Measurements from ENCODE around the gene IFIT2. TPM values are rescaled to one million over a fixed set of nuclear protein-coding genes. Genes with fewer than 3 reads are reported as not detected.
"Not testable (repeated sequence)": the region's sequence is repeated elsewhere in the genome, so short reads cannot be mapped to it uniquely, and the experiment has no call there.

Gene IFIT2
- total RNA-seq, 4 donors from 2014 or later, result 3.3 to 10.9 (median 4.7) TPM

DNA sequence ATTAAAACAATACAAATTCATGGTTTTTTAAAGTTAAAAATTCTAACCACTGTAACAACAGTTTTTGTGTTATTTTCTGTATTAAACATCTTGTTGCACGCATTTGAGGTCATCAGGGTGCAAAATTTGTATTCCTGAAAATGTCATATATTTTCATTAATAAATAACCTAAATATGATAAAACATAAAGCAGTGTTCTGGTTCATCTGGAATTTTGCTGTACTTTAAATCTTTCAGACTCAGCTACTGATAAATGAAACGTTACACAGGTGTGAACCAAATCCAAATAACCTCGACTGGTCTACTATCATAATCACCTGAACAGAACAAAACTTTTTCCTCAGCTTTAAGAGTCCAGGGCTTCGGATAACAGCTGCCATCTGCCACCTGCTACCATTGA, 6.9 kb downstream of the IFIT2 start:
- no peak for DNase-seq
- Histone ChIP-seq H3K27ac (no peak overlapping the region), H3K36me3 (peaks cover 0 to 21% (median 0%) of the 10 kb centered on the region in 3 donors), H3K9me3 (no peaks in the 10 kb centered on the region), H3K4me3 (no peak overlapping the region), H3K4me1 (peaks cover 0 to 6% (median 0%) of the 10 kb centered on the region in 4 donors), H3K27me3 (no peaks in the 10 kb centered on the region)
- TF ChIP-seq, protein P1, sequence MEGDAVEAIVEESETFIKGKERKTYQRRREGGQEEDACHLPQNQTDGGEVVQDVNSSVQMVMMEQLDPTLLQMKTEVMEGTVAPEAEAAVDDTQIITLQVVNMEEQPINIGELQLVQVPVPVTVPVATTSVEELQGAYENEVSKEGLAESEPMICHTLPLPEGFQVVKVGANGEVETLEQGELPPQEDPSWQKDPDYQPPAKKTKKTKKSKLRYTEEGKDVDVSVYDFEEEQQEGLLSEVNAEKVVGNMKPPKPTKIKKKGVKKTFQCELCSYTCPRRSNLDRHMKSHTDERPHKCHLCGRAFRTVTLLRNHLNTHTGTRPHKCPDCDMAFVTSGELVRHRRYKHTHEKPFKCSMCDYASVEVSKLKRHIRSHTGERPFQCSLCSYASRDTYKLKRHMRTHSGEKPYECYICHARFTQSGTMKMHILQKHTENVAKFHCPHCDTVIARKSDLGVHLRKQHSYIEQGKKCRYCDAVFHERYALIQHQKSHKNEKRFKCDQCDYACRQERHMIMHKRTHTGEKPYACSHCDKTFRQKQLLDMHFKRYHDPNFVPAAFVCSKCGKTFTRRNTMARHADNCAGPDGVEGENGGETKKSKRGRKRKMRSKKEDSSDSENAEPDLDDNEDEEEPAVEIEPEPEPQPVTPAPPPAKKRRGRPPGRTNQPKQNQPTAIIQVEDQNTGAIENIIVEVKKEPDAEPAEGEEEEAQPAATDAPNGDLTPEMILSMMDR (IDR thresholded peaks at IDR 0.05), result no peak
- TF ChIP-seq POLR2A (IDR thresholded peaks at IDR 0.05), result no peak

DNA sequence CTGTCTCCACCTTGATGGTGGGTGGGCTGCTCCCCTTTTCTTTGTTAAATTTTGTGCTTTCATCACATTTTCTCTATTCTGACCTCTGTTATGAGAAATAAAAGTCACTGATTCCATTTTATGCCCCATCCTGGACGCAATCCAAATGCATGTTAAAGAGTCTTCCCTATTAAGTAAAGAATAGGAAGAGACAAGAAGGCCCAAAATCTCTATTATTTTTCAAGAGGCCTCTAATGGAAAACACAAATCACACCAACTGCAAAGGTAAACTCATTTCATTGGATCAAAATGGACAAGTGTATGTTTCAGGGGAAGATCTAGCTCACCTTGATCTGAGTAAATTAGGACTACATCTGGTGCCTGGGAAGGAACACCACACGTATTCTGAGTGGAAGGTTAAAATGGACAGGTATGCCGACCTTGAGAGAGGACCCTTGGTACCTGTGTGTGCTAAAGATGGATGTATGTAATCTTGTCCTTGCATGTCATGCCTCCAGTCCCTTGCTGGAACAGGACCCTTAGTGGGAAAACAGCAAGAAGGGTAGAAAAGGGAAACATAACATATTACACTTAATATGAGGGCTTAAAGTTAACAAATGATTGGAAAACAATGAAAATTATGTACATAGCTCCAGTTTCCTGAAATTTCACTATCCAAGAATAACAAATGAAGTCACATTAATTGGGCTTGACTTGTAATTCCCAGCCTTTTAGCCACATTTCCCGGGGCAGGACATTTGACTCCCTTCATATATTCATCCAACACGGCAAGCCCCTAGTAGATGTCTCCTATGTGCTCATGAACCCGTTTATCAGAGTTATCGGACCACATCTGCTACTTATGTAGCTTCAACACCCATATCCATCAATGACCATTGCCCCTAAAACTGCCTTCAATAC, 7.6 kb downstream of the IFIT2 start:
- no peak for DNase-seq
- Histone ChIP-seq H3K4me1 (no peaks in the 10 kb centered on the region), H3K27ac (no peak overlapping the region), H3K4me3 (no peak overlapping the region), H3K27me3 (no peaks in the 10 kb centered on the region), H3K36me3 (peaks cover 0 to 21% (median 0%) of the 10 kb centered on the region in 3 donors), H3K9me3 (no peaks in the 10 kb centered on the region)
- TF ChIP-seq, protein P1 (IDR thresholded peaks at IDR 0.05), result no peak
- no peak for TF ChIP-seq POLR2A (IDR thresholded peaks at IDR 0.05)

DNA sequence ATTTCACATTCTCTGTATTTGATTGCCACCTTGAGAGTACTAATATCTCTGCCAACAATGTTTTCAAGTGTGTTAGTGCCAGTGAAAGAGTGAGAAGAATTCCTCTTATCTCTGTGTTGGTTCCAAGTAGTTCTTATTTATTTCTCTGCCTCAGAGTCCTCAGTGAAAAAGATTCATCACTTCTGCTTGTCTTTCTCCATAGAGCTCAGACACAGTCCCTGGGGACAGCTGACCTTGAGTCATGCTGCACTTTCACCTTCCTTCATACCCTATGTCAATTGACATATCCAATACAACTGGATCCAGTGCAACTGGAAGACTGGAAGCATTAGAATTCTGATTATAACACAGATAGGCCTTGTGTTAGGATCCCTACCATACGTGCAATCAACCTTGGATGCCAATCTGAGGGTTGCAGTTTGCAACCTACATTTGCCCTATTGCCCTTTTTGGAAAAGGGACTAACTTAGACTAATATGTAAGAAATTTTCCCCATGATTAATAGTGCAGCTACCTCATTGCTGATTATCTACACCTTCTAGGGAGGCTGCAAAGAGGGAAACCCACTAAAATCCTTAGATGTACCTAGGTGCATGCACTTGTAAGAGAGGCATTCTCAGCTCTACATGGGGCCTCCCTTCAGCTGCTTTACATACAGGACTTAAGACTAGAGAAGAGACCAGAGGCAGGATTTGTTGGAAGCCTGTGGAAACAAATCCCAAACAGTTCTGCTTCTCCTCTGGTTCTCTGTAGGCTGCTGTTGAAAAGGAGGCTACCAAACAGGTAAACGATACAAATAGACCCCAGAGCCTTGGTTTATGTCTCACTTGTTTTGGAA, 8.4 kb downstream of the IFIT2 start:
- H3K9me3 ChIP-seq, result no peaks in the 10 kb centered on the region
- TF ChIP-seq, protein P1 (IDR thresholded peaks at IDR 0.05), result no peak
- no peak for TF ChIP-seq POLR2A (IDR thresholded peaks at IDR 0.05)
- no peaks in the 10 kb centered on the region for H3K27me3 ChIP-seq
- H3K4me1 ChIP-seq, result no peaks in the 10 kb centered on the region
- no peak overlapping the region for H3K27ac ChIP-seq
- peaks cover 0 to 21% (median 0%) of the 10 kb centered on the region in 3 donors for H3K36me3 ChIP-seq
- H3K4me3 ChIP-seq, result no peak overlapping the region
- DNase-seq, result no peak

DNA sequence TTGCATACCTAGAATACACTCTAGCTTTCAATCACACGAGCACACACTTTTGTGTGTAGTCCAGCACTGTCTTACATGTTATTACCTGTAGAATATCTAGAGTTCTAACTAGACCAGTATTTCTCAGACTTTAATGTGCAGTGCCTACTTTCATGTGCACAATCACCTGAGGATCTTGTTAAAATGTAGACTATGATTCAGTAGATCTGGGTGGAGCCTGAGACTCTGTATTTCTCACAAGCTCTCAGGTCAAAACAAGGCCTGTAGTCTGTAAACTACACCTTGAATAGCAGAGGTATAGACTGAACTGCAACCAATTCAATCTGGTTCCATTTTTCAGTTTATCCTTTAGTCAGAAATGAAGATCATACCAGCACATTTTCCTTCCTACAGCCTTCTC, 11.1 kb downstream of the IFIT2 start:
- Histone ChIP-seq H3K4me1 (no peaks in the 10 kb centered on the region), H3K9me3 (no peaks in the 10 kb centered on the region), H3K36me3 (no peaks in the 10 kb centered on the region), H3K27me3 (no peaks in the 10 kb centered on the region), H3K4me3 (no peak overlapping the region), H3K27ac (no peak overlapping the region)
- no peak for TF ChIP-seq POLR2A (IDR thresholded peaks at IDR 0.05)
- TF ChIP-seq, protein P1 (IDR thresholded peaks at IDR 0.05), result no peak
- no peak for DNase-seq

DNA sequence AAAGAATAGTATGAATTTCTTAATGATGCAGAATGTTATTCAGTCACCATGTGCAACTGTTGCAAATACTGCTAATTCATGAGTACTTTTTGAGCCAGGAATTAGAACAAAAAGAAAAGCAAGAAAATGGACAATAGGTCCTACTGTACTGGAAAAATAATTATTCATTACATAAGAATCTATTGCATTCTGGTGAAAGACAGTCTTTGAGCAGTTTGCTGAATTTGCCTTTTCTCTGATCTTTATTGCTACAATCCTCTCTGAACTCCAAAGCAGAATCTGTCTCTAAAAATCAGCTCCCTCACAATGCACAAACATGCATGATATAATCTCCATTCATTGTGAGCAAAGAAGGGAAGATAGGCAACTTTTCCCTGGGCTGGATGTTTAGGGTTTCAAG, 12.8 kb downstream of the IFIT2 start:
- no peaks in the 10 kb centered on the region for H3K4me1 ChIP-seq
- no peak overlapping the region for H3K4me3 ChIP-seq
- DNase-seq, result no peak
- H3K27ac ChIP-seq, result no peak overlapping the region
- TF ChIP-seq POLR2A (IDR thresholded peaks at IDR 0.05), result no peak
- TF ChIP-seq, protein P1 (IDR thresholded peaks at IDR 0.05), result no peak
- no peaks in the 10 kb centered on the region for H3K27me3 ChIP-seq
- no peaks in the 10 kb centered on the region for H3K36me3 ChIP-seq
- H3K9me3 ChIP-seq, result no peaks in the 10 kb centered on the region

DNA sequence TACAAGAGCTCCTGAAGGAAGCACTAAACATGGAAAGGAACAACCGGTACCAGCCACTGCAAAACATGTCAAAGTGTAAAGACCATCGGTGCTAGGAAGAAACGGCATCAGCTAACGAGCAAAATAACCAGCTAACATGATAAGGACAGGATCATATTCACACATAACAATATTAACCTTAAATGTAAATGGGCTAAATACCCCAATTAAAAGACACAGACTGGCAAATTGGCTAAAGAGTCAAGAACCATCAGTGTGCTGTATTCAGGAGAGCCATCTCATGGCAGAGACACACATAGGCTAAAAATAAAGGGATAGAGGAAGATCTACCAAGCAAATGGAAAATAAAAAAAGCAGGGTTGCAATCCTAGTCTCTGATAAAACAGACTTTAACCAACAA, 16.2 kb downstream of the IFIT2 start:
- DNase-seq, H3K27me3 ChIP-seq, H3K4me1 ChIP-seq, H3K9me3 ChIP-seq, H3K27ac ChIP-seq, H3K36me3 ChIP-seq, H3K4me3 ChIP-seq: not testable (repeated sequence)

DNA sequence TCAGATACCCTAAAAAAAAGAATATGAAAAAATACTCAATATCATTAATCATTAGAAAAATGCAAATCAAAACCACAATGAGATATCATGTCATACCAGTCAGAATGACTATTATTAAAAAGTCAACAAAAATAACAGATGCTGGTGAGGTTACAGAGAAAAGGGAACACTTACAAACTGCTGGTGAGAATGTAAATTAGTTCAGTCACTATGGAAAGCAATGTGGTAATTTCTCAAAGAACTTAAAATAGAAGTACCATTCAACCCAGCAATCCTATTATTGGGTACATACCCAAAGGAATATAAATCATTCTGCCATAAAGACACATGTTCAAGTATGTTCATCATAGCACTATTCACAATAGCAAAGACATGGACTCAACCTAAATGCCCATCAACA, 23.2 kb downstream of the IFIT2 start:
- H3K4me3 ChIP-seq, H3K9me3 ChIP-seq, H3K27me3 ChIP-seq, H3K36me3 ChIP-seq, H3K27ac ChIP-seq, DNase-seq: not testable (repeated sequence)
- H3K4me1 ChIP-seq, result peaks cover 0 to 18% (median 7%) of the 10 kb centered on the region in 4 donors

DNA sequence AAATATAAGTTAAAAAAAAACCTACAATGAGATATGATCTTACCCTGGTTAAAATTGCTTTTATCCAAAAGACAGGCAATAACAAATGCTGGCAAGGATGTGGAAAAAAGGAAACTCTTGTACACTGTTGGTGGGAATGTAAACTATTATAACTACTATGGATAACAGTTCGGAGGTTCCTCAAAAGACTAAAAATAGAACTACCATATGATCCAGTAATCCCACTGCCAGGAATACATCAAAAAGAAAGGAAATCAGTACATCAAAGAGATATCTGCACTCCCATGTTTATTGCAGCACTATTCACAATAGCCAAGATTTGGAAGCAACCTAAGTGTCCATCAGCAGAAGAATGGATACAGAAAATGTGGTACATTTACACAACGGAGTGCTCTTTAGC, 24.0 kb downstream of the IFIT2 start:
- not testable (repeated sequence) for H3K27ac ChIP-seq, H3K27me3 ChIP-seq, H3K36me3 ChIP-seq, H3K4me3 ChIP-seq, DNase-seq, H3K9me3 ChIP-seq
- H3K4me1 ChIP-seq, result peaks cover 0 to 23% (median 7%) of the 10 kb centered on the region in 4 donors
